Spleen (tissue), 7 donors: ENCODE results near the gene CNST.

Experiments
- CTCF ChIP-seq, 11 experiments: fragments of 200-600 bp in 7 of 11; fragments of 450-650 bp in 4 of 11; sonication (generic) in 4 of 11; IDR thresholded peaks in 8 of 11; conservative IDR thresholded peaks in 3 of 11; 1 replicate in 7 of 11; 2 replicates in 4 of 11; pipeline versions ENCODE4 v1.4.0 to v1.8.0; 2016 to 2021; ENCODE audit warnings: antibody characterized with exemption in 11 of 11, inconsistent platforms in 4 of 11, mild to moderate bottlenecking in 1 of 11
- POLR2A ChIP-seq, 3 donors: fragments of 450-650 bp; IDR thresholded peaks; one replicate each; pipeline ENCODE4 v1.5.1; 2017; ENCODE audit warnings: antibody characterized with exemption in 3 of 3, mild to moderate bottlenecking in 1 of 3
- donor health status: DM: no; HTN: no; CAD: no; lungs with moderate emphysema.
- donor health status: DM: no; HTN: no; CAD: no.
- donor health status: DM: no; HTN: no; CAD: no.

- TF ChIP-seq CTCF (IDR thresholded peaks at IDR 0.05 in 8 of 11, conservative IDR thresholded peaks at IDR 0.05 in 3 of 11): no peak
- no peak for TF ChIP-seq POLR2A (IDR thresholded peaks at IDR 0.05)
Measured at GRCh38 chr1:246683521-246683920, 117.3 kb downstream of the CNST start.
